ENCODE measurements around the gene OPCML.

GRCh38 chr11:133191931-133192330, 340.4 kb downstream of the OPCML start:
- no peak for TF ChIP-seq CTCF (IDR thresholded peaks at IDR 0.05; ENCODE audit: poor library complexity, severe bottlenecking)
- TF ChIP-seq POLR2AphosphoS5 (IDR thresholded peaks at IDR 0.05), result no peak
- no peak for TF ChIP-seq EZH2 (IDR thresholded peaks at IDR 0.05; ENCODE audit: borderline replicate concordance, insufficient read depth, low read length, poor library complexity, severe bottlenecking)
- no peak for TF ChIP-seq REST (IDR thresholded peaks at IDR 0.05; ENCODE audit: borderline replicate concordance)
- no peak for TF ChIP-seq RAD21 (conservative IDR thresholded peaks at IDR 0.05)
- TF ChIP-seq MXI1 (conservative IDR thresholded peaks at IDR 0.05; ENCODE audit: poor library complexity, severe bottlenecking), result no peak
